HG03097 (cell line): ENCODE data around the gene MEI1.
"Not testable (repeated sequence)": the region's sequence is repeated elsewhere in the genome, so short reads cannot be mapped to it uniquely, and the experiment has no call there.

Source experiments
- ATAC-seq: cut with Tn5 transposase; IDR thresholded peaks from one replicate; pipeline ENCODE4 v1.9.1; 2021; ENCODE audit not compliant: unreplicated experiment, low FRiP score

Gene MEI1

GRCh38 chr22:41732096-41732772, 32.9 kb downstream of the MEI1 start:
- ATAC-seq: no peak

GRCh38 chr22:41733241-41733640, 33.9 kb downstream of the MEI1 start:
- ATAC-seq: not testable (repeated sequence)

- no peak for ATAC-seq
Observed at GRCh38 chr22:41739576-41739975, 40.3 kb downstream of the MEI1 start.

- no peak for ATAC-seq
Observed at GRCh38 chr22:41742918-41743317, 43.6 kb downstream of the MEI1 start.

- no peak for ATAC-seq
Observed at GRCh38 chr22:41745968-41746367, 46.7 kb downstream of the MEI1 start.

GRCh38 chr22:41746567-41747400, 47.5 kb downstream of the MEI1 start:
- peak; percentile 59 for ATAC-seq

GRCh38 chr22:41752011-41752970, 53.0 kb downstream of the MEI1 start:
- ATAC-seq: no peak

GRCh38 chr22:41753984-41754383, 54.7 kb downstream of the MEI1 start:
- no peak for ATAC-seq

GRCh38 chr22:41757502-41757901, 58.2 kb downstream of the MEI1 start:
- ATAC-seq: no peak

GRCh38 chr22:41758231-41758630, 58.9 kb downstream of the MEI1 start:
- no peak for ATAC-seq

- no peak for ATAC-seq
Observed at GRCh38 chr22:41762980-41763779, 63.9 kb downstream of the MEI1 start.

GRCh38 chr22:41766476-41766875, 67.2 kb downstream of the MEI1 start:
- ATAC-seq: no peak

GRCh38 chr22:41768430-41768829, 69.1 kb downstream of the MEI1 start:
- no peak for ATAC-seq

- ATAC-seq: no peak
Observed at GRCh38 chr22:41770715-41771468, 71.6 kb downstream of the MEI1 start.

GRCh38 chr22:41772198-41772597, 72.9 kb downstream of the MEI1 start:
- no peak for ATAC-seq

- ATAC-seq: no peak
Observed at GRCh38 chr22:41772645-41773044, 73.3 kb downstream of the MEI1 start.

- no peak for ATAC-seq
Observed at GRCh38 chr22:41775338-41775737, 76.0 kb downstream of the MEI1 start.

- no peak for ATAC-seq
Observed at GRCh38 chr22:41775976-41776375, 76.7 kb downstream of the MEI1 start.

- no peak for ATAC-seq
Observed at GRCh38 chr22:41776381-41776780, 77.1 kb downstream of the MEI1 start.
